Activated CD4-positive, alpha-beta T cell treated with anti-CD3 and anti-CD28 coated beads for 1 hour (primary cell): ENCODE results near the gene CDR2L.
"Not testable (repeated sequence)": the region's sequence is repeated elsewhere in the genome, so short reads cannot be mapped to it uniquely, and the experiment has no call there.

ENCODE experiments used
- DNase-seq: peaks from one replicate; pipeline ENCODE4 v3.0.0-alpha.2; 2020

CDR2L gene

GRCh38 chr17:74982663-74983313, 4.6 kb upstream of the CDR2L start:
- not testable (repeated sequence) for DNase-seq

GRCh38 chr17:74986206-74986576, 1.2 kb upstream of the CDR2L start:
- no peak for DNase-seq

GRCh38 chr17:74987909-74988711, 678 bp downstream of the CDR2L start:
- no peak for DNase-seq

GRCh38 chr17:74990581-74991105, 3.2 kb downstream of the CDR2L start:
- DNase-seq = no peak

GRCh38 chr17:74992223-74992622, 4.8 kb downstream of the CDR2L start:
- DNase-seq = no peak

- no peak for DNase-seq
Measured at GRCh38 chr17:74994440-74994839, 7.0 kb downstream of the CDR2L start.

GRCh38 chr17:74995847-74996246, 8.4 kb downstream of the CDR2L start:
- no peak for DNase-seq

GRCh38 chr17:74998783-74999182, 11.4 kb downstream of the CDR2L start:
- no peak for DNase-seq

GRCh38 chr17:74999523-74999922, 12.1 kb downstream of the CDR2L start:
- DNase-seq = no peak

GRCh38 chr17:75001915-75002843, 14.7 kb downstream of the CDR2L start:
- DNase-seq = no peak

- no peak for DNase-seq
Measured at GRCh38 chr17:75003070-75003956, 15.9 kb downstream of the CDR2L start.

GRCh38 chr17:75003957-75004355, 16.5 kb downstream of the CDR2L start:
- no peak for DNase-seq

- no peak for DNase-seq
Measured at GRCh38 chr17:75004371-75004770, 16.9 kb downstream of the CDR2L start.

- DNase-seq = no peak
Measured at GRCh38 chr17:75005291-75005690, 17.9 kb downstream of the CDR2L start.

- not testable (repeated sequence) for DNase-seq
Measured at GRCh38 chr17:75006084-75006483, 18.7 kb downstream of the CDR2L start.

GRCh38 chr17:75006653-75007052, 19.2 kb downstream of the CDR2L start:
- DNase-seq = no peak

GRCh38 chr17:75008373-75008772, 20.9 kb downstream of the CDR2L start:
- no peak for DNase-seq

- DNase-seq = no peak
Measured at GRCh38 chr17:75009139-75009724, 21.8 kb downstream of the CDR2L start.

GRCh38 chr17:75010683-75011400, 23.4 kb downstream of the CDR2L start:
- no peak for DNase-seq

GRCh38 chr17:75011401-75012095, 24.1 kb downstream of the CDR2L start:
- DNase-seq = no peak

GRCh38 chr17:75012096-75012345, 24.6 kb downstream of the CDR2L start:
- no peak for DNase-seq
